ENCODE results near the gene TFAP2E. TPM values are rescaled to one million over a fixed set of nuclear protein-coding genes. Genes with fewer than 3 reads are reported as not detected.

TFAP2E gene
- total RNA-seq, 4 donors from 2014 or later, result 0.22 to 1.5 (median 0.57) TPM; not detected in 1

- no peak for TF ChIP-seq CTCF (IDR thresholded peaks at IDR 0.05; ENCODE audit: low read depth)
These were observed 4.2 kb downstream of the TFAP2E start for GRCh38 chr1:35577071-35577998.

- no peak for TF ChIP-seq CTCF (IDR thresholded peaks at IDR 0.05; ENCODE audit: low read depth)
These were observed 7.9 kb downstream of the TFAP2E start for GRCh38 chr1:35580949-35581388.

- no peak for TF ChIP-seq CTCF (IDR thresholded peaks at IDR 0.05; ENCODE audit: low read depth)
These were observed 12.2 kb downstream of the TFAP2E start for GRCh38 chr1:35585281-35585680.

- TF ChIP-seq CTCF (IDR thresholded peaks at IDR 0.05; ENCODE audit: low read depth), result no peak
These were observed 13.7 kb downstream of the TFAP2E start for GRCh38 chr1:35586808-35587207.

- TF ChIP-seq CTCF (IDR thresholded peaks at IDR 0.05; ENCODE audit: low read depth), result no peak
These were observed 14.6 kb downstream of the TFAP2E start for GRCh38 chr1:35587736-35588135.

GRCh38 chr1:35588197-35588910, 15.2 kb downstream of the TFAP2E start:
- TF ChIP-seq CTCF (IDR thresholded peaks at IDR 0.05; ENCODE audit: low read depth), result no peak

Data from subcutaneous adipose tissue (tissue), 4 donors.